Neural cell (in vitro differentiated cells): ENCODE measurements around the gene RBM33. TPM values are rescaled to one million over a fixed set of nuclear protein-coding genes. Genes with fewer than 3 reads are reported as not detected.

ENCODE experiments used
- H2AFZ ChIP-seq: fragments of 200-600, 300-800 bp; sonication (generic), shearing (Covaris generic); 2 replicates; pipeline ENCODE4 v1.6.0; 2014; ENCODE audit warnings: low read depth, mild to moderate bottlenecking, antibody characterized with exemption, low read length, moderate library complexity
- H3F3A ChIP-seq: fragments of 200-600 bp; shearing (Covaris generic); 2 replicates; pipeline ENCODE4 v1.6.1; 2016; ENCODE audit warnings: mild to moderate bottlenecking, moderate library complexity, mixed read lengths, antibody characterized with exemption, low read length; ENCODE audit not compliant: insufficient read depth, poor library complexity, severe bottlenecking
- H3K27ac ChIP-seq: fragments of 200-600, 300-800 bp; sonication (generic), shearing (Covaris generic); 2 replicates; pipeline ENCODE4 v1.5.1; 2014; ENCODE audit warnings: mild to moderate bottlenecking, low read length, moderate library complexity
- H3K27me3 ChIP-seq: fragments of 300-800, 200-600 bp; sonication (generic), shearing (Covaris generic); 2 replicates; pipeline ENCODE4 v1.6.0; 2014; ENCODE audit warnings: mild to moderate bottlenecking, low read depth, low read length, moderate library complexity; ENCODE audit not compliant: insufficient read depth
- H3K36me3 ChIP-seq: fragments of 300-800, 200-600 bp; sonication (generic), shearing (Covaris generic); 2 replicates; pipeline ENCODE4 v1.5.1; 2014; ENCODE audit warnings: mild to moderate bottlenecking, antibody characterized with exemption, low read length, moderate library complexity; ENCODE audit not compliant: insufficient read depth
- H3K4me2 ChIP-seq: fragments of 300-800, 200-600 bp; sonication (generic), shearing (Covaris generic); 2 replicates; pipeline ENCODE4 v1.6.0; 2014; ENCODE audit warnings: mild to moderate bottlenecking, low read length
- H3K4me3 ChIP-seq: fragments of 300-800, 200-600 bp; sonication (generic), shearing (Covaris generic); 2 replicates; pipeline ENCODE4 v1.5.1; 2014; ENCODE audit warnings: mild to moderate bottlenecking, low read length, moderate library complexity
- H3K79me2 ChIP-seq: fragments of 200-600 bp; shearing (Covaris generic); replicated peaks from 2 replicates; pipeline ENCODE4 v1.6.0; 2014; ENCODE audit warnings: mild to moderate bottlenecking, low read length, moderate library complexity; ENCODE audit not compliant: insufficient read depth
- H3K9ac ChIP-seq: fragments of 300-800, 200-600 bp; sonication (generic), shearing (Covaris generic); 2 replicates; pipeline ENCODE4 v1.6.1; 2016; ENCODE audit warnings: mild to moderate bottlenecking, low read length, mixed read lengths
- H3K9me2 ChIP-seq: fragments of 200-600 bp; shearing (Covaris generic); 2 replicates; pipeline ENCODE4 v1.6.1; 2016; ENCODE audit warnings: mild to moderate bottlenecking, low read length, mixed read lengths; ENCODE audit not compliant: insufficient read depth
- H3K9me3 ChIP-seq: fragments of 200-600, 300-800 bp; sonication (generic), shearing (Covaris generic); 2 replicates; pipeline ENCODE4 v1.6.1; 2016; ENCODE audit warnings: mild to moderate bottlenecking, mixed run types, low read length, moderate library complexity, mixed read lengths
- H4K20me1 ChIP-seq: fragments of 200-600 bp; shearing (Covaris generic); 2 replicates; pipeline ENCODE4 v1.6.1; 2016; ENCODE audit warnings: mild to moderate bottlenecking, mixed run types; ENCODE audit not compliant: insufficient read depth
- CTCF ChIP-seq: fragments of 450-650 bp; IDR thresholded peaks from 2 replicates; pipeline ENCODE4 v1.5.1; 2014; ENCODE audit warnings: antibody characterized with exemption, mild to moderate bottlenecking, moderate library complexity; ENCODE audit not compliant: poor library complexity, severe bottlenecking
- EP300 ChIP-seq: fragments of 450-650 bp; conservative IDR thresholded peaks from 2 replicates; pipeline ENCODE4 v1.6.1; 2014; ENCODE audit warnings: antibody characterized with exemption, mild to moderate bottlenecking, moderate library complexity; ENCODE audit not compliant: poor library complexity, severe bottlenecking
- EZH2 ChIP-seq: fragments of 200-600, 300-800 bp; shearing (Covaris generic), sonication (generic); IDR thresholded peaks from 2 replicates; pipeline ENCODE4 v1.6.1; 2014; ENCODE audit warnings: antibody characterized with exemption, low read length, borderline replicate concordance, mild to moderate bottlenecking; ENCODE audit not compliant: insufficient read depth, poor library complexity, severe bottlenecking
- MXI1 ChIP-seq: fragments of 450-650 bp; conservative IDR thresholded peaks from 2 replicates; pipeline ENCODE4 v1.6.1; 2014; ENCODE audit warnings: antibody characterized with exemption, mild to moderate bottlenecking; ENCODE audit not compliant: poor library complexity, severe bottlenecking
- POLR2AphosphoS5 ChIP-seq: IDR thresholded peaks from 2 replicates; pipeline ENCODE4 v1.6.1; 2012
- RAD21 ChIP-seq: fragments of 450-650 bp; conservative IDR thresholded peaks from 2 replicates; pipeline ENCODE4 v1.6.1; 2014; ENCODE audit warnings: antibody characterized with exemption, mild to moderate bottlenecking, moderate library complexity
- REST ChIP-seq: IDR thresholded peaks from 2 replicates; pipeline ENCODE4 v1.6.1; 2012; ENCODE audit warnings: borderline replicate concordance
- SMC3 ChIP-seq: fragments of 450-650 bp; conservative IDR thresholded peaks from 2 replicates; pipeline ENCODE4 v1.6.1; 2014; ENCODE audit warnings: antibody characterized with exemption, mild to moderate bottlenecking, moderate library complexity; ENCODE audit not compliant: poor library complexity
- TAF1 ChIP-seq: IDR thresholded peaks from 2 replicates; pipeline ENCODE4 v1.6.1; 2012; ENCODE audit warnings: low read depth
- polyA plus RNA-seq: library from polyadenylated mRNA; depleted of rRNA; stranded (reverse); fragments of >200 nt; gene quantifications from 2 replicates; pipeline ENCODE4 v1.2.3, GENCODE V29; 2014

The RBM33 gene
- polyA plus RNA-seq, 1 donor from 2014 or later: 53.2 TPM

- Histone ChIP-seq H3F3A (no peaks in the 10 kb centered on the region), H3K9me3 (no peaks in the 10 kb centered on the region), H3K9me2 (no peaks in the 10 kb centered on the region), H3K27ac (no peak overlapping the region), H3K4me3 (no peak overlapping the region), H3K27me3 (peaks cover 65% of the 10 kb centered on the region), H3K9ac (no peak overlapping the region), H3K79me2 (no peaks in the 10 kb centered on the region), H4K20me1 (no peaks in the 10 kb centered on the region), H3K4me2 (no peak overlapping the region), H3K36me3 (no peaks in the 10 kb centered on the region), H2AFZ (no peak overlapping the region)
- no peak for TF ChIP-seq EZH2
- TF ChIP-seq EP300: no peak
- TF ChIP-seq SMC3: no peak
- TF ChIP-seq REST: no peak
- TF ChIP-seq CTCF: no peak
- TF ChIP-seq TAF1: no peak
- no peak for TF ChIP-seq RAD21
- no peak for TF ChIP-seq POLR2AphosphoS5
- no peak for TF ChIP-seq MXI1
Observed at GRCh38 chr7:155798673-155799439, 154.4 kb downstream of the RBM33 start.

- H3K4me3 ChIP-seq: no peak overlapping the region
- H3K27me3 ChIP-seq: peaks cover 71% of the 10 kb centered on the region
- H3K4me2 ChIP-seq: no peak overlapping the region
- no peak for TF ChIP-seq EZH2
- no peak for TF ChIP-seq EP300
- TF ChIP-seq REST: no peak
- no peak for TF ChIP-seq RAD21
- TF ChIP-seq TAF1: no peak
- TF ChIP-seq MXI1: no peak
- TF ChIP-seq CTCF: no peak
- TF ChIP-seq POLR2AphosphoS5: no peak
- no peak for TF ChIP-seq SMC3
- no peak overlapping the region for H2AFZ ChIP-seq
- H4K20me1 ChIP-seq: no peaks in the 10 kb centered on the region
- no peaks in the 10 kb centered on the region for H3K9me2 ChIP-seq
- H3K9ac ChIP-seq: no peak overlapping the region
- H3K79me2 ChIP-seq: no peaks in the 10 kb centered on the region
- H3F3A ChIP-seq: no peaks in the 10 kb centered on the region
- no peaks in the 10 kb centered on the region for H3K9me3 ChIP-seq
- H3K27ac ChIP-seq: no peak overlapping the region
- H3K36me3 ChIP-seq: no peaks in the 10 kb centered on the region
Observed at GRCh38 chr7:155799514-155799913, 155.1 kb downstream of the RBM33 start.
